ENCODE measurements around the gene C1QTNF9. TPM values are rescaled to one million over a fixed set of nuclear protein-coding genes. Genes with fewer than 3 reads are reported as not detected.

Gene C1QTNF9
- total and polyA plus RNA-seq, 2 donors (not counting 1 experiment from before 2014, with no cell fraction given), result not detected

DNA sequence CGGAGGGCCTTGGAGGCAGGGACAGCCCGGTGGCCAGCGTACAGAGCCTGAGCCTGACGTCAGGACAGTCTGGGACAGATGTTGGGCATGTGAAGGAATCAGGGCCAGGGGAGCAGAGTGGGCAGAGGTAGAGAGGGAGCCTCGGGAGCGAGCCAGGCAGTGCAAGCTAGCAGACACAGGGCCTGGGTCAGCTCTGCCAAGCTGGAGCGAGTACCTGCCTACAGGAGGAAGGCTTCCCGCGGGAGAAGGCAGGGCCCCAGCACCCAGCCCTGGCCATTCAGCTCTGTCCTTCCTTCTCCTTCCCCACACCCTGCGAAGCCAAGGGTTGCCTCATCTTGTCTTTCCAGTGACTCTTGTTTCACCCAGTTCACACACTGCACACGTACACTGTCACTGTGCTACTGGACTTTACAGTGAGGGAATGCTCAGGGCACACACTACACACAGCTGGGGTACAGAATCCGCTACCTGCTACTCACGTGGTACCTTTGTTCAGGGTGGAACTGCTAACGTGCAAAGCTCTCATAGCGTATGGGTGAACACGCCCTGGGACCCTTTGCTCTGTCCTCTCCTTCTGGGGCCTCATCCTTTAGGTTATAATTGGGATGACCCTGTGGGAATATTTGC is 9.8 kb upstream of the C1QTNF9 start:
- Histone ChIP-seq H2AFZ (ENCODE audit: insufficient read depth, low read depth, low read length, poor library complexity, severe bottlenecking) (no peak overlapping the region), H3K27ac (ENCODE audit: low read length in 2 of 2) (no peak overlapping the region), H3K9ac (ENCODE audit: low read length) (no peak overlapping the region), H3K4me1 (ENCODE audit: control insufficient read depth in 2 of 2, insufficient read depth in 2 of 2, low read length in 2 of 2) (no peaks in the 10 kb centered on the region), H3K9me3 (ENCODE audit: control extremely low read depth in 1 of 3, control insufficient read depth in 2 of 3, insufficient read depth in 1 of 3, low read length in 2 of 3) (no peaks in the 10 kb centered on the region), H3K4me2 (replicated peaks; ENCODE audit: low read depth, low read length, poor library complexity, severe bottlenecking) (no peak overlapping the region), H4K20me1 (ENCODE audit: control insufficient read depth, insufficient read depth, low read length, poor library complexity, severe bottlenecking) (no peaks in the 10 kb centered on the region), H3K36me3 (replicated peaks in 1 of 2; ENCODE audit: control extremely low read depth in 1 of 2, control insufficient read depth in 1 of 2, extremely low read depth in 1 of 2, insufficient read depth in 2 of 2, low read length in 1 of 2) (peaks cover 0 to 58% of the 10 kb centered on the region in 2 experiments), H3K79me2 (ENCODE audit: control insufficient read depth, insufficient read depth, low read length) (no peaks in the 10 kb centered on the region), H3K27me3 (replicated peaks in 1 of 4; ENCODE audit: control extremely low read depth in 1 of 4, control insufficient read depth in 3 of 4, insufficient read depth in 4 of 4, low read length in 3 of 4) (no peaks in the 10 kb centered on the region), H3K4me3 (ENCODE audit: control extremely low read depth in 1 of 5, extremely low read depth in 1 of 5, insufficient read depth in 1 of 5, low read depth in 2 of 5, low read length in 4 of 5) (no peak overlapping the region)
- no peak for TF ChIP-seq EZH2 (IDR thresholded peaks at IDR 0.05; ENCODE audit: borderline replicate concordance, insufficient read depth, low read depth, low read length, poor library complexity, severe bottlenecking)
- TF ChIP-seq, protein P1, sequence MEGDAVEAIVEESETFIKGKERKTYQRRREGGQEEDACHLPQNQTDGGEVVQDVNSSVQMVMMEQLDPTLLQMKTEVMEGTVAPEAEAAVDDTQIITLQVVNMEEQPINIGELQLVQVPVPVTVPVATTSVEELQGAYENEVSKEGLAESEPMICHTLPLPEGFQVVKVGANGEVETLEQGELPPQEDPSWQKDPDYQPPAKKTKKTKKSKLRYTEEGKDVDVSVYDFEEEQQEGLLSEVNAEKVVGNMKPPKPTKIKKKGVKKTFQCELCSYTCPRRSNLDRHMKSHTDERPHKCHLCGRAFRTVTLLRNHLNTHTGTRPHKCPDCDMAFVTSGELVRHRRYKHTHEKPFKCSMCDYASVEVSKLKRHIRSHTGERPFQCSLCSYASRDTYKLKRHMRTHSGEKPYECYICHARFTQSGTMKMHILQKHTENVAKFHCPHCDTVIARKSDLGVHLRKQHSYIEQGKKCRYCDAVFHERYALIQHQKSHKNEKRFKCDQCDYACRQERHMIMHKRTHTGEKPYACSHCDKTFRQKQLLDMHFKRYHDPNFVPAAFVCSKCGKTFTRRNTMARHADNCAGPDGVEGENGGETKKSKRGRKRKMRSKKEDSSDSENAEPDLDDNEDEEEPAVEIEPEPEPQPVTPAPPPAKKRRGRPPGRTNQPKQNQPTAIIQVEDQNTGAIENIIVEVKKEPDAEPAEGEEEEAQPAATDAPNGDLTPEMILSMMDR (IDR thresholded peaks at IDR 0.05), result no peak
- intact Hi-C loops (cut with micrococcal nuclease), result no loop called here
- Mint-ChIP-seq H3K27me3 (no peaks in the 10 kb centered on the region), H3K9me3 (ENCODE audit: insufficient read depth) (no peaks in the 10 kb centered on the region), H3K4me1 (no peaks in the 10 kb centered on the region), H3K4me3 (no peak overlapping the region), H3K27ac (no peak overlapping the region)
- ChIA-PET POLR2A (no interaction called here), CTCF (no interaction called here)
- ATAC-seq (ENCODE audit: low read depth), result no peak
- no peak for DNase-seq
- WGBS (ENCODE audit: insufficient coverage), result over 99% methylated on average over 15 of the region's 16 CpGs

DNA sequence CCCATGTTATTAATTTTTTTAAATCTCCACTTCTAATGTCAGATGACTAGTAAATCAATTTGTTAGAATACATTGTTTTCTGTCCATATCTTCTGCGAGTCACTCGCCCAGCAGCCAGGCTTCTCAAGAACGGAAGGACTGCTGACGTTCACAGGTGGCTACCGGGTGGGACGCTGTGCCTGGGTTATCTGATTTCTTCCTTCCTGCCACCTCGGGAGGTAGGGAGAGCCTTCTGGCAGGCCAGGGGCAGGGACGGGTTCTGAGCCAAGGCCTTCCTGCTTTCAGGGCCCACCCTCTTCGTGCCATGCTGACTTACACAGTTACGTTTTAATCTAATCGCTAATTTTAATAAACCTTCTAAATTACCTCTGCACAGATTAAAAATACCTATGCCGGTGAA is 7.9 kb upstream of the C1QTNF9 start:
- Histone ChIP-seq H3K79me2 (ENCODE audit: control insufficient read depth, insufficient read depth, low read length) (no peaks in the 10 kb centered on the region), H3K4me2 (replicated peaks; ENCODE audit: low read depth, low read length, poor library complexity, severe bottlenecking) (no peak overlapping the region), H3K27me3 (replicated peaks in 1 of 4; ENCODE audit: control extremely low read depth in 1 of 4, control insufficient read depth in 3 of 4, insufficient read depth in 4 of 4, low read length in 3 of 4) (no peaks in the 10 kb centered on the region), H3K9me3 (ENCODE audit: control extremely low read depth in 1 of 3, control insufficient read depth in 2 of 3, insufficient read depth in 1 of 3, low read length in 2 of 3) (no peaks in the 10 kb centered on the region), H4K20me1 (ENCODE audit: control insufficient read depth, insufficient read depth, low read length, poor library complexity, severe bottlenecking) (no peaks in the 10 kb centered on the region), H3K9ac (ENCODE audit: low read length) (no peak overlapping the region), H2AFZ (ENCODE audit: insufficient read depth, low read depth, low read length, poor library complexity, severe bottlenecking) (no peak overlapping the region), H3K27ac (ENCODE audit: low read length in 2 of 2) (no peak overlapping the region), H3K4me3 (ENCODE audit: control extremely low read depth in 1 of 5, extremely low read depth in 1 of 5, insufficient read depth in 1 of 5, low read depth in 2 of 5, low read length in 4 of 5) (no peak overlapping the region), H3K4me1 (ENCODE audit: control insufficient read depth in 2 of 2, insufficient read depth in 2 of 2, low read length in 2 of 2) (no peaks in the 10 kb centered on the region), H3K36me3 (replicated peaks in 1 of 2; ENCODE audit: control extremely low read depth in 1 of 2, control insufficient read depth in 1 of 2, extremely low read depth in 1 of 2, insufficient read depth in 2 of 2, low read length in 1 of 2) (peaks cover 0 to 47% of the 10 kb centered on the region in 2 experiments)
- 87% methylated on average over 8 of the region's 12 CpGs for WGBS (ENCODE audit: insufficient coverage)
- Mint-ChIP-seq H3K9me3 (ENCODE audit: insufficient read depth) (no peaks in the 10 kb centered on the region), H3K4me1 (no peaks in the 10 kb centered on the region), H3K4me3 (no peak overlapping the region), H3K27me3 (no peaks in the 10 kb centered on the region), H3K27ac (no peak overlapping the region)
- TF ChIP-seq EZH2 (IDR thresholded peaks at IDR 0.05; ENCODE audit: borderline replicate concordance, insufficient read depth, low read depth, low read length, poor library complexity, severe bottlenecking), result no peak
- TF ChIP-seq, protein P1 (IDR thresholded peaks at IDR 0.05), result no peak
- POLR2A ChIA-PET, result no interaction called here
- CTCF ChIA-PET, result no interaction called here
- intact Hi-C loops (cut with micrococcal nuclease), result no loop called here
- ATAC-seq (ENCODE audit: low read depth) (no peak), DNase-seq (no peak)
